ENCODE results near the gene DCST2. TPM values are rescaled to one million over a fixed set of nuclear protein-coding genes. Genes with fewer than 3 reads are reported as not detected.

Gene DCST2
- total and polyA plus RNA-seq, 12 donors: 0.14 to 15.2 (median 1.1) TPM; not detected in 2

- Histone ChIP-seq H3K27me3 (no peaks in the 10 kb centered on the region), H3K9me3 (replicated peaks in 1 of 3) (no peaks in the 10 kb centered on the region), H3K27ac (peak overlapping the region; percentile 87 to 99 (median 96)), H3K36me3 (replicated peaks in 1 of 2) (no peaks in the 10 kb centered on the region), H3K4me3 (peak overlapping the region; percentile 33 to 87 (median 68)), H3K4me1 (replicated peaks in 1 of 2) (peaks cover 56 to 58% of the 10 kb centered on the region in 2 donors)
- intact Hi-C loops (cut with DNase I): loop anchor here in 1 of 2 donors (5.0 kb wide), 1 partner anchor 36 kb away; no protein-coding TSS in a partner anchor
- 0 to 1% (median 0%) methylated on average over 15 to 37 of the region's 37 CpGs for WGBS, 4 donors
- no peak for TF ChIP-seq CTCF (IDR thresholded peaks at IDR 0.05)
- peak in 1 of 2 donors; percentile 53 for TF ChIP-seq POLR2A (IDR thresholded peaks at IDR 0.05)
- peak in 4 of 7 donors; percentile 49 to 65 (median 63) for DNase-seq
Observed at GRCh38 chr1:155003227-155003765, 30.3 kb downstream of the DCST2 start.

GRCh38 chr1:155002464-155003226 lies 30.9 kb downstream of the DCST2 start, which contains the start of gene ZBTB7B:
Gene ZBTB7B, plus strand, starts transcription at chr1:155002802. Its CDS starts 11,859 bp downstream, at chr1:155014661.
- DNase-seq: peak in 6 of 7 donors; percentile 54 to 75 (median 64)
- Histone ChIP-seq H3K36me3 (replicated peaks in 1 of 2) (no peaks in the 10 kb centered on the region), H3K27ac (peak within 1 kb of the TSS; percentile 87 to 99 (median 96)), H3K4me1 (replicated peaks in 1 of 2) (peaks cover 49 to 52% of the 10 kb centered on the region in 2 donors), H3K4me3 (peak within 1 kb of the TSS; percentile 39 to 87 (median 68)), H3K27me3 (no peaks in the 10 kb centered on the region), H3K9me3 (replicated peaks in 1 of 3) (no peaks in the 10 kb centered on the region)
- intact Hi-C loops (cut with DNase I): loop anchor here in 1 of 2 donors (5.0 kb wide), 1 partner anchor 35 kb away; no protein-coding TSS in a partner anchor
- peak in 2 of 6 experiments; percentile 5 to 23 for TF ChIP-seq CTCF (IDR thresholded peaks at IDR 0.05)
- no peak for TF ChIP-seq POLR2A (IDR thresholded peaks at IDR 0.05)
- 0 to 1% (median 0%) methylated on average over 11 to 33 of the region's 35 CpGs for WGBS, 4 donors

GRCh38 chr1:155001675-155002463 lies 31.7 kb downstream of the DCST2 start:
- WGBS, 4 donors: 0 to 2% (median 1%) methylated on average over 4 to 38 of the region's 38 CpGs
- intact Hi-C loops (cut with DNase I): loop anchor here in 1 of 2 donors (5.0 kb wide), 1 partner anchor 35 kb away; no protein-coding TSS in a partner anchor
- Histone ChIP-seq H3K4me1 (replicated peaks in 1 of 2) (peaks cover 42 to 44% of the 10 kb centered on the region in 2 donors), H3K27me3 (no peaks in the 10 kb centered on the region), H3K27ac (peak overlapping the region; percentile 87 to 99 (median 96)), H3K9me3 (replicated peaks in 1 of 3) (no peaks in the 10 kb centered on the region), H3K36me3 (replicated peaks in 1 of 2) (no peaks in the 10 kb centered on the region), H3K4me3 (peak overlapping the region; percentile 14 to 73 (median 52))
- TF ChIP-seq POLR2A (IDR thresholded peaks at IDR 0.05) (peak; percentile 45 to 79), CTCF (IDR thresholded peaks at IDR 0.05) (peak in 4 of 6 experiments; percentile 17 to 47 (median 26))
- DNase-seq: peak; percentile 100

- no peak for DNase-seq
- peak overlapping the region; percentile 14 to 73 (median 52) for H3K4me3 ChIP-seq
- no peaks in the 10 kb centered on the region for H3K9me3 ChIP-seq (replicated peaks in 1 of 3)
- H3K4me1 ChIP-seq (replicated peaks in 1 of 2): peaks cover 36 to 39% of the 10 kb centered on the region in 2 donors
- H3K27me3 ChIP-seq: no peaks in the 10 kb centered on the region
- intact Hi-C loops (cut with DNase I): loop anchor here in 1 of 2 donors (5.0 kb wide), 1 partner anchor 34 kb away; no protein-coding TSS in a partner anchor
- no peaks in the 10 kb centered on the region for H3K36me3 ChIP-seq (replicated peaks in 1 of 2)
- TF ChIP-seq CTCF (IDR thresholded peaks at IDR 0.05) (no peak), POLR2A (IDR thresholded peaks at IDR 0.05) (no peak)
- 0% methylated on average over 5 to 11 of the region's 11 CpGs for WGBS, 4 donors
- peak overlapping the region; percentile 87 to 99 (median 96) for H3K27ac ChIP-seq
Observed at GRCh38 chr1:155001425-155001674, 32.2 kb downstream of the DCST2 start.
